ENCODE data around the gene OGFOD3.
"Not testable (repeated sequence)": the region's sequence is repeated elsewhere in the genome, so short reads cannot be mapped to it uniquely, and the experiment has no call there.

OGFOD3 gene

GRCh38 chr17:82418001-82418986 lies at the start of gene OGFOD3, which contains the start of gene HEXD:
Gene OGFOD3, minus strand, starts transcription at chr17:82418586. Its CDS starts 101 bp downstream, at chr17:82418485.
Gene HEXD, plus strand, starts transcription at chr17:82418347. Its CDS starts 1,453 bp downstream, at chr17:82419800.
- no peak for TF ChIP-seq CTCF (IDR thresholded peaks at IDR 0.05; ENCODE audit: low read depth, low read length)

GRCh38 chr17:82465023-82465603 lies 46.7 kb upstream of the OGFOD3 start:
- H3K4me3 ChIP-seq (ENCODE audit: low read depth, low read length) = no peak overlapping the region
- TF ChIP-seq CTCF (IDR thresholded peaks at IDR 0.05; ENCODE audit: low read depth, low read length) = no peak

More at GRCh38 chr17:82418001-82418986, at the start of gene OGFOD3, which contains the start of gene HEXD:
- peak within 1 kb of the TSS; percentile 85 for H3K4me3 ChIP-seq (ENCODE audit: low read depth, low read length)

- no peak for TF ChIP-seq CTCF (IDR thresholded peaks at IDR 0.05; ENCODE audit: low read depth, low read length)
- H3K4me3 ChIP-seq (ENCODE audit: low read depth, low read length) = no peak overlapping the region
Observed at GRCh38 chr17:82464567-82464929, 46.2 kb upstream of the OGFOD3 start.

- no peak for TF ChIP-seq CTCF (IDR thresholded peaks at IDR 0.05; ENCODE audit: low read depth, low read length)
- H3K4me3 ChIP-seq (ENCODE audit: low read depth, low read length) = no peak overlapping the region
Observed at GRCh38 chr17:82463925-82464566, 45.7 kb upstream of the OGFOD3 start.

- no peak overlapping the region for H3K4me3 ChIP-seq (ENCODE audit: low read depth, low read length)
- no peak for TF ChIP-seq CTCF (IDR thresholded peaks at IDR 0.05; ENCODE audit: low read depth, low read length)
Observed at GRCh38 chr17:82463391-82463790, 45.0 kb upstream of the OGFOD3 start.

GRCh38 chr17:82461827-82462524 lies 43.6 kb upstream of the OGFOD3 start:
- no peak for TF ChIP-seq CTCF (IDR thresholded peaks at IDR 0.05; ENCODE audit: low read depth, low read length)
- H3K4me3 ChIP-seq (ENCODE audit: low read depth, low read length) = no peak overlapping the region

- not testable (repeated sequence) for H3K4me3 ChIP-seq (ENCODE audit: low read depth, low read length)
Observed at GRCh38 chr17:82459936-82460335, 41.5 kb upstream of the OGFOD3 start.

All from WI38 (cell line).